GM19397 (cell line): ENCODE measurements around the gene NFATC1.

Experiments used
- ATAC-seq: cut with Tn5 transposase; IDR thresholded peaks from one replicate; pipeline ENCODE4 v1.9.1; 2021; ENCODE audit warnings: mild to moderate bottlenecking, moderate library complexity; ENCODE audit not compliant: unreplicated experiment

The NFATC1 gene

DNA sequence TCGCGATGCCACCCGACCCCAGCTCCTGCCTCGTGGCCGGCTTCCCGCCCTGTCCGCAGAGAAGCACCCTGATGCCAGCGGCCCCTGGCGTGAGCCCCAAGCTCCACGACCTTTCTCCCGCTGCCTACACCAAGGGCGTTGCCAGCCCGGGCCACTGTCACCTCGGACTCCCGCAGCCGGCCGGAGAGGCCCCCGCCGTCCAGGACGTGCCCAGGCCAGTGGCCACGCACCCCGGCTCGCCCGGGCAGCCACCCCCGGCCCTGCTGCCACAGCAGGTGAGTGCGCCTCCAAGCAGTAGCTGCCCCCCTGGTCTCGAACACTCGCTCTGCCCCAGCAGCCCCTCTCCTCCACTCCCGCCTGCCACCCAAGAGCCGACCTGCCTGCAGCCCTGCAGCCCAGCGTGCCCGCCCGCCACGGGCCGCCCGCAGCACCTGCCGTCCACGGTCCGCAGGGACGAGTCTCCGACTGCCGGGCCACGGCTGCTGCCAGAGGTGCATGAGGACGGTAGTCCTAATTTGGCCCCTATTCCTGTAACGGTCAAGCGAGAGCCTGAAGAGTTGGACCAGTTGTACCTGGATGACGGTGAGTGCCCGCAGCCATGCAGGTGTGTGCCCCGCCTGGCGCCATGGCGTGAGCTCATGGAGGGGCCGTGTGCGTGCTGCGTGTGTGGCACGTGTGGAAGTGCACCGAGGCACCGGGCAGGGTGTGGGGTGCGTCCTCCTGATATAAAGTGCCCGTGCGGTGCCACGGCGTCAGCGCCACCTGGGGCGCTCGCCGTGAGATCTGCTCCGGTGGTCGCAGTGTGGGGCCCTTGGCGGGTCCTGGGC lies 90.8 kb downstream of the NFATC1 start:
- ATAC-seq: no peak

DNA sequence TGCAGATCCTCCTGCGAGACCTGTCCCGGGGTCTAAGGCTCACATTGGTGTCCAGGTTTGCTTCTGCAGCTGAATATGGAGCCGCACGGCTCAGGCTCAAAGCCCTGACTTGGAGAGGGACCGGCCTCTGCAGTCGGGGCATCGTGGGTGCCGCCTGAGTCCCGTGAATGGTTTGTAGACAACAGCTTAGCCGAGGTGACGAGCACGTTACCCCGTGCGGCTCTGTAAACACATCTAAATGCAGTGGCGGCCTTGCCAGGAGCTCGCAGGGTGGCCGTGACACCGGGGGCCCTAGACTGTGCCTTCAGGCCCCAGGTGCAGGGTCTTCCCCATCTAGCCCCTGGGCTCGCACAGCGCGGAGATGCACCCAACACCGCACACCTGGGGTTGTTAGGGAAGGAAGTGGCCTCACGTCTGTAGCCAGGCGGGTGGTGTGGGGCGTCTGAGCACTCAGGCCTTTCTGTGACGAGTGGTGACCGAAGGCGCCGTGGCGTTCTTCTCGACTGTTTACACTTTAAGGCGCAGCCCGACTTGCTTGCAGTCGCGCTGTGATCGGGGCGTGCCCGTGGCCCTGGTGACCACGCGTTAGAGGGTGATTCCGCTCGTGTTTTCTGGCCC lies 91.6 kb downstream of the NFATC1 start:
- ATAC-seq: no peak

DNA sequence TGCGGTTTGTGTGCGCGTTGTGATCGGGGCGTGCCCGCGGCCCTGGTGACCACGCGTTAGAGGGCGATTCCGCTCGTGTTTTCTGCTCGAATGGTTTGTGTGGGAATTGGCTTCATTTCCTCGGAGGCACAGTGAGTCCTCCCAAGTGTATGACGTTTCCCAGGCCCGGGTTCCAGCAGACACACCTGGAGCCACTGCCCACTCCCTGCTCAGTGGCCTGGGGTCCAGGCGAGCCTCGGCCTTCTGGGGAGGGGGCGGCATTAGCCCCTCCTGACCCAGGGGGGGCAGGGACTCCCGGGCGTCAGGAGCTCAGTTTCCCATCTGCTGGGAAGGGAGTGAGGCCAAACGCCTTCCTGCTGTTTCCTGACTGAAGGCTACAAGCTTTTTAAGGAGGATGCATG lies 92.1 kb downstream of the NFATC1 start:
- no peak for ATAC-seq

DNA sequence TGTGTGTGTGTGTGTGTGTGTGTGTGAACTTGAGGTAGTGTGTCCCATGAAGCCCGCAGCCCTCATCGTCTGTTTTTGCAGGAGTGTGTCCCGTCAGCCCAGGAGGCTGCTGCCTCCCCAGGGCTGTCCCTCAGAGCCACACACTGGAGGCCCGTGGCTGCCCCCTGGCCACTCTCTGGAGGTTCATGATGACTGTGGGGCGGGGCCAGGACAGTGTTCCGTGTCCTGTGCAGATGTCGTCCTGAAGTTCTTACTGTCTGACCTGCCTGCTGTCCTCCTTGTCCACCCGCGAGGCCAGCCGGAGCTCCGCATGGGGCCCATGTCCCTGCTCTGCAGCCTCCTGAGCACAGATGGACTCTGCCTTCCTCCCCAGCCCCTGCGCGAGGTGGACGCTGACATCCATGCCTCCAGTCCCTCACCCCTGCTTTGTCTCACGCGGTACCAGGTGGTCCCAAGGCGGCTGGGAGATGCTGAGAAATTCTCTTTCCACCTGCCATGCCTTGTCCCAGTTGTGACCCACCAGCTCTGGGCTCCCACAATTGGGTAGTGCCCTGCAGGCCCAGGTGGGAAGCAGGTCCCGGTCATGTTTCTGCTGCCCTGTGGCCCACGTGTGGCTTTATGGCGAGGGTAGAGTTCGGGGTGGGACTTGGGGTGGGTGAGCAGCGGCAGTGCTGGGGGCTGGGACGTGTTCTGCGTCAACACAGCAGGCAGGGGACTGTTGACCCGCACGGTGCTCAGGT lies 92.8 kb downstream of the NFATC1 start:
- no peak for ATAC-seq

DNA sequence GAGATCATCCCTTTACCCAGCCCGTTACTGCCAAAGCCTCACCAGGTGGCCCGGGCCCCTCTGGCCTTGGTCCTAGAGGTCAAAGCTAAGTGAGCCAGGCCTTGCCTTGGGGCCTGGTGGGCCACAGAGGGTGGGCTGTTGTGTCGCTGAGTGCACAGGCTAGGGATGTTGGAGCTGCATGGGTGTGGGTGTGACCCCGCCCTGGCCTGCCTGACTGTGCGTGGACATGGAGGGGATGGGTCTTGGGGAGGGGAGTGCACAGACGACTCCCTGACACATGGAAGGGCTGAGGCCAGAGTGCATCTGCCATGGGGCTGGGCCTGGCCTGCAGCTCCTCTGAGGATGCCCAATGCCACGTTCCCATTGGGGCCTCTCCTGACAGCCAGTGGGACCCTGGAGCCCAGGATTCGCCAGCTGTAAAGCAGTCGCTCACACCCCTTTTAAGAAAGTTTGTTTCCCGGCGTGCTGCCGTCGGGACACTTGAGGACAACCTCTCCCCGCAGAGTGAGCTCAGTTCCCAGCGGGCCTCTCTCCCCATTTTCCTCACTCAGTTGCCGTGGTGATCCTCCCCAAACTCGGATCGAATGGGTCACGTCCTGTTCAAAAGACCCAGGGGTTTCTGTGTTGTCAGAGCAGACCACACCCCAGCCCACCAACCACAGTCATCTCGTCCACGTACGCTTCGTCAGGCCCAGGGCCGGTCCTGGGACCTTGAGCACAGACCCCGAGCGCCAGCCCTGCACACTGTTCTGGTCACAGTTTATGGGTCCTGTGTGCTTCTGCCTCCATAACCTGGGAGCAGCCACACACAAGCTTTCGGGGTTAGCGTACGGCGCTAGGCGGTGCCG lies 93.5 kb downstream of the NFATC1 start:
- no peak for ATAC-seq

DNA sequence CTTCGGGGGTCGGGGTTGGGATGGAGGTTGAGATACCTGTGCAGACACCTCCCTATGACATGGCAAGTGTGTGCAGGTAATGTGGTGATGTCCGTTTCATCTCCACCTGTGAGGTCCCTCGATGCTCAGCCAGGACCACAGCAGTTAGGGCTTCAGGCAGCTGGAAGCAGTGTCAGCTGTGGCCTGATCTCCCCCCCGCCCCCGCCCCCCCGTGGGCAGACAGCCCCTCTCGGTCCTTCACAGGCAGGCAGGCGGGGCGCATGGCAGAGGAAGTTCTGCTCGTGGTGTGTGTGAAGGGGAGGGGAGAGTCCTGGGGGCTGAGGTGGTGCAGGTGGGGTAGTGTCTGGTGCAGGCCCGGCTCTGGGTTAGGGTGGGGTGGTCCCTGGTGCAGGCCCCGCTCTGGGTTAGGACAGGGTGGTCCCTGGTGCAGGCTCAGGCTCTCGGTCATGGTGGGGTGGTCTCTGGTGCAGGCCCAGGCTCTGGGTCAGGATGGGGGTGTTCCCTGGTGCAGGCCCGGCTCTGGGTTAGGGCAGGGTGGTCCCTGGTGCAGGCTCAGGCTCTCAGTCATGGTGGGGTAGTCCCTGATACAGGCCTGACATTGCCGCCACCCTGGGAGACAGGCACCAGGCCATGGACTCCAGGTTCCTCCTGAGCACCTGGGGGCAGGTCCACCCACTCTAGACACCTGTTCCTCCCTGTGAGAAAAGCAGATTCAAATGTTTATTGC lies 94.3 kb downstream of the NFATC1 start:
- no peak for ATAC-seq

DNA sequence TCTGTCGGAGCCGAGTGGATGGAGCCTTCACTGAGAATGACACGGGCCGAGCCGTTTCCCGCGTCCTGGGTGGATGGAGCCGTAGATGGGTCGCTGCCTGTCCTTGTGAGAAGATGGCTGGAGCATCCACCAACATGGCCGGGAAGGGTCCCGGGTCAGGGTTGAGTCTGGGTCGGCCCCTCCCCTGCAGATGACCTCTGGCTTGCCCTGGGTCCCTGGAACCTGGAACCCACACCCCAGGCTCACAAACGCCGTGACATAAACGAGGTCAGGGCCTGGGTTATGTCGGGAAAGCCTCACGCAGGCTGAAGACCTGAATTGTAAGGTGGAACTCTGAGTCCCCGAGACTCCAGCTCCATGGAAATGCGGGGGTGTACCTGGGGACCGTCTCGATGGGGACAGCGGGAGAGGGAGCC lies 94.9 kb downstream of the NFATC1 start:
- ATAC-seq: no peak

DNA sequence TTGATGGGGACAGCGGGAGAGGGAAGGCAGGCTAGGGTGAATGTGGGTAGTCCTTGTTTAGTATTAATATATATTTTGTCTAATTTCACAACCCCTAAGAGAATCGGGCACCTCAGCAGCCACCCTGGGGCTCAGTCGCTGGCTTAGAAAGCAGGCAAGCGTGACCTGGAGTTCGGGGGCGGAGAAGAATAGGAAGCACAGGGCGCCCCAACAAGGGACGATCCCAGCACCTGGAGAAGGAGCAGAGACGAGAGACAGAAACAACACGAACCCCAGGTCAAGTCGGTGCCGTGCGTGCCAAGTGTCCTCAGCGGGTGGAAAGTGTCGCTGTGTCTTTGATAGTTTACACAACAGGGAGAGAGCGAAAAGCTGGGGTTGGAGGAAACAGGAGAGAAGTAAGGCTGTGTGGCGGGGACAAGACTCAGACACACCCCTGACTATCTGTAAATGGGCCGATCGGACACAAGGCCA lies 95.4 kb downstream of the NFATC1 start:
- ATAC-seq: no peak

DNA sequence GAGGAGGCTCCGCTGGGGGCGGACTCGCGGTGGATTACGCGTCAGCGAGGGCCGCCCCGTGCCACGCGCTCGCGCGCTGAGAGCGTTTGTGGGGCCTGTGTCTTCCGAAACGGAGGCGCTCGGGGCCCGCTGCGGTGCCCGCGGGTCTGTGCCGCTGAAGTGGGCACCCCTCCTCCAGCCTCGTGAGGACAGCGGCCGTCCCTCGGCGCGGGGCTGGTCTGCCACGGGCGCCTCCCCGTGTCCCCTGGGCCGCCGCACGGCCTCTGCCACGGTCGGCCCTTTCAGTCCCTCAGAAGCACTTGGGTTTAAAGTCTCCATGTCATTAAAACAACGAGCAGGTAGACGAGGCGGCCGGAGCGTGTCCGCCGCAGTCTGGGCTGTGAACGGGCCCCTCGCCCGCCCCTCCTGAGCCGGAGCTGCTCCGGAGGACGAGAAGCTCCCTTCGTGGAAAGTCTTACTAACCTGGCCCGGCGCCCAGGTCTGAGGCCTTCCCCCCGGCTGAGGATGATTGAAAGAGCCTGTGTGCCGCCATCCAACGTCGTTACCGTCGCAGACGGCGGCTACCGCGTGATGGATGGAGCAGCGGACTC lies 97.6 kb downstream of the NFATC1 start:
- ATAC-seq: no peak

DNA sequence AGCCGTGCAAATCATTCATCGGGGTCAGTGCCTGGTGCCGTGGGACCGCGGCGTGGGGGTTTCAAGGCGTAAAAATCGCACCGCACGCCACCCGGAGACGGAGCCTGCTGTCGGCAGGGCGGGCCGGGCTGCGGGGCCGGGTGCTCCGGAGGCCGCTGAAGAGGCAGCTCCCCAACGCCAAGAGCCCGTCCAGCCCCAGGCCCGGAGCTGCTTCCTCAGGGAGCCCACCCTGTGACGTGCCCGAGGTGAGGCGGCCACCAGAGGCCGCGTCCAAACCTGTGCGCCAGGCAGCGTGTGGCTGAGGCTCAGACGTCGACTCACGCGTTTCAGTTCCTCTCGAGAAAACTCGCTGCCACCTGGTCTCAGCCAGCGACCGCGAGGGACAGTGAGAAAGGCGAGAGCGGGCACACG lies 98.1 kb downstream of the NFATC1 start:
- no peak for ATAC-seq

DNA sequence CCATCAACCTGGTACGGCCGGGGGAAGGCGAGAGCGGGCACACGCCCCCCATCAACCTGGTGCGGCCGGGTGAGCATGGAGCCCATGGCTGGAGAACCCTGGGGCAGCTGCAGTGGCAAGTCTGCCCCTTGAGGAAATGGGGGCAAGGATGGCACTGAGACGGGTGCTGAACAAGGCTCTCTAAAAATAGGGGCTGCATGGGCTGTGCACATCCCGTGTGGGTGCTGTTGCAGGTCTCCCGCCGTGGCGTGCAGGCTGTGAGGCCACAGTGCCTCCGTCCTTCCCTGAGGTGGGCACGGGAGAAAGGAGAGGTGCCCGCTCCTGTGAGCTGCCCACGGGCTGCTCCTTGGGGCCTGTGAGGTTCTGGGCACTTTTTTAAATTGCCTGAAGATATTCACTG lies 99.2 kb downstream of the NFATC1 start:
- no peak for ATAC-seq

DNA sequence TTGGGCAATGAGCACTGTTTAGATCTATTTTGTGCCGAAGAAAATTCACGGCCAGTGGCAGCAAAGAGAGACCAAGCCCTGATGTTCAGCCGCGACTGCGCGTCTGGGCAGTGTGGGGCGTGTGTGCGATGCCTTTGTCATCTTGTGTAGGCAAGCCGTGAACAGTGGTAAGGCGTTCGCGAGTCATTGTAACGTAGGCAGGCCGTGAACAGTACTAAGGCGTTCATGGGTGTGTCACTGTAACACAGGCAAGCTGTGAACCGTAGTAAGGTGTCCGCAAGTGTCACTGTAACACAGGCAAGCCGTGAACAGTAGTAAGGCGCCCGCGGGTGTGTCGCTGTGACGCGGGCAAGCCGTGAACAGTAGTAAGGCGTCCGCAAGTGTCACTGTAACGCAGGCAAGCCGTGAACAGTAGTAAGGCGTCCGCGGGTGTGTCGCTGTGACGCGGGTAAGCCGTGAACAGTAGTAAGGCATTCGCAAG lies 99.9 kb downstream of the NFATC1 start:
- ATAC-seq: no peak

DNA sequence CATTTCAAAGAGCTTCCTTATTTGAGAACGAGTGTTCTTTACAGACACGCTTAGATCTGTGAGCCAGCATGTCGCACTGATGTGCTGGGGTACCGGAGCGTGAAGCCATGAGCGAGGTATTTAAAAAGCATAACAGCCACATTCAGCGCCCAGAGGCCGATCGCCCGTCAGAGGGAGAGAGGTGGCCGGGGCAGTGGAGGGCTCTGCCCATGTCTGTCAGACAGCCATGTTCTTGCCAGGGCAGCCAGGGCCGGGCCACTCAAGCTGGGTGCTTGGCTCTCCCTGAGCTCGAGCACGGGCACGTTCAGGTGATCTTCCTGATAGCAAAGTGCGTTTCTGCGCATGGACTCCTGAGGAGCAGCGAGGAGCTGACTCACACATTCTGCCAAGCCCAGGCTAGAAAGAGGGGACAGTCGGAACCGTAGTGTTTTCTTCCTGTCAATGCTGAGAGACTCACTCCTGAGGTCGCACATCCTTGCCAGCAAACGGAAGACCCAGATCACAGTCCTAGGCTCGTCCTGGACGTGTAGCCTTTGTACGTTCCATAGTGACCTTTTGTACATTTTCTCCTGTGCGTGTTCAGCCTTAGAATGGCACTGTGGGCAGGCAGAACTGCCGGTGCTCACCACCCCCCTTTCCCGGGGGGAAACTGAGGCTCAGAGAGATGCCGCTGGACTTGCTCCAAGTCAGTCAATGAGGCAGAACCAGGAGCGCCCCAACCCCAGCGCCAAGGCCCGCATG lies 100.7 kb downstream of the NFATC1 start:
- ATAC-seq: no peak

DNA sequence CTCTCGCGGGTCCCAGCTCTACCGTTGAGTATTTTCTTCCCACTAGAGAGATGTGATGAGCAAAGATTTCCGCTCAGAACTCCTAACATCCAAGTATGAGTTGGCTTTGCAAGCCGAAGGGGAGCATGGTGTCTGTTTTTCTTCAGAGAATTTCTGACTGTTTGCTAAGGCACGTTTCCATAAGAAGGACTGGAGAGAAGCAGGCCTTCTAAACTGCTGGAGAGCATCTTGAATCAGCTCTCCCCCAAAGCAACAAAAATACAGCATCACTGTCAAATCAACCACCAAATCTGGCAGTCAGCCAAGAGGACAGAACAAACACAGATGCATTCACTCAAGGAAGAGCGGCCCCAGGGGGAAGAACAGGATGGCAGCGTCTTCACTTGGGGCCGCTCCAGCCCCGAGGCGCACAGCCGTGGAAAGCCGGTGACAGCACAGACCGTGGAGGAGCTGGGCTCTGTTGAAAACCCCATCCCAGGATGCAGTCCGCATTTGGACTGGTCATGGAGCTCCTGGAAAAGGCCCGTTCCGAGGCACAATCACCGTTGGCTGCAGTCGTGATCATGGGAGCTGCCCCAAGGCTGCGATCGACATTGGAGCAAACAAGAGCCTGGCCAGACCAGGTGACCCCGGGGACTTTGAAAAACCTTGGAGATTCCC lies 101.4 kb downstream of the NFATC1 start:
- ATAC-seq: peak; percentile 34

DNA sequence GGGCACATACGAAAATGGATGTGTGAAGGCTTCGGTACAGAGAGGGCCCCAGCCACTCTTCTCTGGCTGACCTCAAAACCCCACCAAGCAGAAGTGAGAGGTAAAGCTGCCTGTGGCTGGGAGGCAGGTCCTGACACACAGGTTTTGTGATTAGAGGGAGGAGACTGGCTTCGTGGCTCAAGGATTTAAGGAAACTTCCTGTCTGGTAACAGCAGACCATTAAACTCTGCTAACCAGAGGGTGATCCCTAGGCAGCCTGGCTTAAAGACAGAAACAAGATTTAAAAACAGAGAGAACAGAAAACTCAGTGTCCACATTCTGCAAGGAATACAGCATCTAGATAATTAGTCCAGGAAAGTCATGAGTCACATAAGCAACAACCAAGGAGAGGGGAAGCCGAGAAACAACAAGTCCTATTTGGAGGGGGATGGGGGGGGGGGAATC lies 101.9 kb downstream of the NFATC1 start:
- ATAC-seq: peak; percentile 78

DNA sequence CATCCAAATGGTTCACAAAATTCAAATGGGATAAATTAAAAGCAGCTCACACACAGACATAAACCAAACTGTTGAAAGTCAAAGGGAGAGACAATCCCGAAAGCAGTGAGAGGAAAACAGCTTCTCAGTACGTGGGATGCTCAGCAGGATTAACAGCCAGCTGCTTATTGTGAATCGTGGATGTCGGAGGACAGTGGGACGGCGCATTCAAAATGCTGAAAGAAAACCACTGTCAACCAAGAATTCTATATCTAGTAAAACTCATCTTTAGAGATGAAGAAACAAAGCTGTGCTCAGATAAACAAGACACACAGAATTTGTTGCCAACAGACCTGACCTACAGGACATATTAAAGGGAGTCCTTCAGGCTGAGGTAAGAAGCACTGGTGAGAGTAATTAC lies 102.9 kb downstream of the NFATC1 start:
- ATAC-seq: no peak

DNA sequence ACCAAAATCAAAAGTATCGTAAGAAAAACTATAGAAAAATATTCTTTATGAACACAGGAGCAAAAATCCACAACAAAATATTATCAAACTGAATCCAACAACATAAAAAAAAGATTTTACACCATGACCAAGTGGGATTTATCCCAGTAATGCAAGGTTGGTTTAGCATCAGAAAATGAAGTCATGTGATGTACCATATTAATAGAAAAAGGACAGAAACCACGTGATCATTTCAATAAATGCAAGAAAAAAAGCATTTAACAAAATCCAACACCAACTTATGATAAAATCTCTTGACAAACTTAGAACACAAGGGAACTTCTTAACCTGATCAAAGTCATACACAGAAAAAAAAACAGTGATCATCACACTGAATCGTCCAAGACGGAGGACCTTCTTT lies 105.3 kb downstream of the NFATC1 start:
- ATAC-seq: no peak

DNA sequence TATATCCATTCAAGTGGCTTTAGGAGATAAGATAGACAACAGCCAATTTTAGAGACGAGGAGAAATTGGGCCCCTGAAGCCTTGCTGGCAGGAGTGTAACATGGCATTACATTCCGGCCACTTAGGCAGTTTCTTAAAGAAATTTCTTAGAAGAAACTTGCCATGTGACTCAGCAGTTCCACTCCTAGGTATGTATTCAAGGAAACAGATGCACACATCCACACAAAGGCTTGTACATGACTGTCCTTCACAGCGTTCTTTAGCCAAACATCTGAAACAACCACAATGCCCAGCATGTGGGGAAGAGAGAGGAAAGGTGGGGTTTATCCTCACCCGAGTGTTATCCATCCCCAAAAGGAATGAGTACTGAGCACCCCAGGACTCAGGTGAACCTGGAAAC lies 107.1 kb downstream of the NFATC1 start:
- no peak for ATAC-seq
